ENCODE measurements around the gene ENC1. TPM values are rescaled to one million over a fixed set of nuclear protein-coding genes. Genes with fewer than 3 reads are reported as not detected.

ENC1 gene
- polyA plus RNA-seq, 1 of the 3 experiments (the other 2 are of a cell fraction), result 20.3 TPM

DNA sequence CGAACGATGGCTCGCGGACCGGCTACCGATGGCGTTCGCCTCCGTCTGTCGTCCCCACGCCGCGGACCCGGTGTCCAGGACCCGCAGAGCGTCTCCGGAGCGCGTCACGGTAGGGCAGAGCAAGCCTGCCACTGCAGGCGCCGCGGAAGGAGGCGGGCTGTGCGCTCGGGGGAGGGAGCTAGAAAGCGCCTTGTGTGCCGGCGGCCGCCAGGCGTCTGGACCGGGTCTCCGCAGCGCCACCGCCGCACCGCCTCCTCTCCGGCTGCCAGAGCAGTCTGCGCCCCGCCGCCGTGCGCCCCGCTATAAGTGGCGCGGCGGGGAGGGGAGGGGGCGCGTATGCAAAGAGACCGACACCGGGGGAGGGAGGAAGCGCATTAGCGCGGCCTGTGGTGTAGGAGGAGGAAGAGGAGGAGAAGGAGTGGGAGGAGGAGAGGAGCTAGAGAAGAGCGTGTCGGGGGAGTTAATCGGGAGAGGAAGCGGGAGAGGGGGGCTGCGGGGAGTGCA lies at the start of gene ENC1 (continued):
- TF ChIP-seq SIN3A (IDR thresholded peaks at IDR 0.05; ENCODE audit: borderline replicate concordance, low read depth, low read length) (peak; percentile 75; the same call in 1 of the 2 replicates), EP300 (IDR thresholded peaks at IDR 0.05; ENCODE audit: borderline replicate concordance in 1 of 2, low read depth in 1 of 2, low read length in 1 of 2) (peak in 1 of 2 experiments; percentile 30; a peak in 1 of 4 replicates), SMC3 (IDR thresholded peaks at IDR 0.05; ENCODE audit: low read depth, low read length) (peak; percentile 38), NRF1 (IDR thresholded peaks at IDR 0.05; ENCODE audit: low read depth, low read length) (no peak), MEF2A (IDR thresholded peaks at IDR 0.05; ENCODE audit: borderline replicate concordance, low read depth) (no peak)
- TF ChIP-seq, protein P1, sequence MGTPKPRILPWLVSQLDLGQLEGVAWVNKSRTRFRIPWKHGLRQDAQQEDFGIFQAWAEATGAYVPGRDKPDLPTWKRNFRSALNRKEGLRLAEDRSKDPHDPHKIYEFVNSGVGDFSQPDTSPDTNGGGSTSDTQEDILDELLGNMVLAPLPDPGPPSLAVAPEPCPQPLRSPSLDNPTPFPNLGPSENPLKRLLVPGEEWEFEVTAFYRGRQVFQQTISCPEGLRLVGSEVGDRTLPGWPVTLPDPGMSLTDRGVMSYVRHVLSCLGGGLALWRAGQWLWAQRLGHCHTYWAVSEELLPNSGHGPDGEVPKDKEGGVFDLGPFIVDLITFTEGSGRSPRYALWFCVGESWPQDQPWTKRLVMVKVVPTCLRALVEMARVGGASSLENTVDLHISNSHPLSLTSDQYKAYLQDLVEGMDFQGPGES (IDR thresholded peaks at IDR 0.05; ENCODE audit: low read depth, low read length), result no peak
- TF ChIP-seq, protein P2, sequence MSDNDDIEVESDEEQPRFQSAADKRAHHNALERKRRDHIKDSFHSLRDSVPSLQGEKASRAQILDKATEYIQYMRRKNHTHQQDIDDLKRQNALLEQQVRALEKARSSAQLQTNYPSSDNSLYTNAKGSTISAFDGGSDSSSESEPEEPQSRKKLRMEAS (IDR thresholded peaks at IDR 0.05; ENCODE audit: low read depth), result peak; percentile 9; the same call in 1 of the 2 replicates
- TF ChIP-seq, protein P3, sequence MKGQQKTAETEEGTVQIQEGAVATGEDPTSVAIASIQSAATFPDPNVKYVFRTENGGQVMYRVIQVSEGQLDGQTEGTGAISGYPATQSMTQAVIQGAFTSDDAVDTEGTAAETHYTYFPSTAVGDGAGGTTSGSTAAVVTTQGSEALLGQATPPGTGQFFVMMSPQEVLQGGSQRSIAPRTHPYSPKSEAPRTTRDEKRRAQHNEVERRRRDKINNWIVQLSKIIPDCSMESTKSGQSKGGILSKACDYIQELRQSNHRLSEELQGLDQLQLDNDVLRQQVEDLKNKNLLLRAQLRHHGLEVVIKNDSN (IDR thresholded peaks at IDR 0.05; ENCODE audit: borderline replicate concordance, low read depth), result no peak

DNA sequence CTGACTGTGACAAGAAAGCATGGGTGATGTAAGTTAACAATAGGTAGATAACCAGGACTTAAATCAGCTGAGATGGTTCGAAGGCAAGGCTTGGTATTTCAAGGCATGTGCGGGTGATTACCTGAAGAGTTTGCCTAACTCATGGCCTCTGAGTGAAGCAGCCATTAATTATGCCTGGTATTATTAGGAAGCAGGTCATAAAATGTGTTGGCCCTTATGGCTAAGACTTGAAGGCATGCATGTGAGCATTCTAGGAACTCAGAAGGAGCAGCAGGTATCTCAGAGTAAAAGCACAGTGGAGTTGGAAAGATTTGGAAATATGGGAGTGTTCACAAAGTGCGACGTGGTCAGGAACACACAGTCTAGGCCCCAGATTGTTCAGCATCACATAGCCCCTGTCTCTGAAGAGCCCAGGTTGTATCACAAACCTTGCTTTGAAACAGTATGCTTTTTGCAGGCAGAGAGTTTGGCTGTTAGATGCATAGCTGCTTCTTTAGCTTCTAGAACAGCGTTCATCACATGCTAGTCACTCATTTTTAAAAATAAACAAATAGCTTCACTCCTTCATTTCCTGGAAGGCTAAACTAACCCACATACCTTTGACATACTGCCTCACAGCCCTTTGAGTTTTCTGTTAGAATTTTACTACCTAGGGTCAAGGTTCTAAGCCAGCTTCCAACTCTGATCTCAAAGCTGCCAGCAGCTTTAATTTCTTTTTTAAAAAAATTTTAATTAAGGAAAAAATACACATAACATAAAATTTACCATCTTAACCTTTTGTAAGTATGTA lies 46.6 kb upstream of the ENC1 start:
- CTCF ChIA-PET, result interaction anchor here (4.1 kb wide), 1 partner anchor 14 kb away, joined by 15 read pairs; no protein-coding TSS in a partner anchor
- no peak overlapping the region for H3K9ac ChIP-seq
- no peak overlapping the region for H3K4me3 ChIP-seq (ENCODE audit: low read depth in 2 of 2, low read length in 1 of 2)
- DNase-seq, result no peak
- no peaks in the 10 kb centered on the region for H3K9me2 ChIP-seq
- no peak overlapping the region for H3K4me2 ChIP-seq
- H3F3A ChIP-seq (replicated peaks; ENCODE audit: insufficient read depth), result peaks cover 4% of the 10 kb centered on the region
- no peaks in the 10 kb centered on the region for H3K27me3 ChIP-seq (ENCODE audit: insufficient read depth)
- H4K20me1 ChIP-seq (ENCODE audit: insufficient read depth), result no peaks in the 10 kb centered on the region
- no peak overlapping the region for H3K27ac ChIP-seq (ENCODE audit: low read depth in 2 of 2, low read length in 1 of 2)
- H3K79me2 ChIP-seq (ENCODE audit: insufficient read depth), result peaks cover 18% of the 10 kb centered on the region
- POLR2A ChIA-PET, result interaction anchor here (0.6 kb wide), 1 partner anchor 550 kb away, joined by 3 read pairs; no protein-coding TSS in a partner anchor
- TF ChIP-seq RAD21 (IDR thresholded peaks at IDR 0.05; ENCODE audit: low read length) (no peak), NFIC (IDR thresholded peaks at IDR 0.05; ENCODE audit: borderline replicate concordance) (no peak), FOSL2 (IDR thresholded peaks at IDR 0.05; ENCODE audit: borderline replicate concordance, low read depth) (no peak), GABPA (IDR thresholded peaks at IDR 0.05; ENCODE audit: low read depth) (no peak), EP300 (IDR thresholded peaks at IDR 0.05; ENCODE audit: borderline replicate concordance in 1 of 2, low read depth in 1 of 2, low read length in 1 of 2) (no peak), NRF1 (IDR thresholded peaks at IDR 0.05; ENCODE audit: low read depth, low read length) (no peak), MEF2A (IDR thresholded peaks at IDR 0.05; ENCODE audit: borderline replicate concordance, low read depth) (no peak), JUND (IDR thresholded peaks at IDR 0.05) (no peak), RXRA (IDR thresholded peaks at IDR 0.05; ENCODE audit: borderline replicate concordance, low read depth) (no peak)
- TF ChIP-seq, protein P4, sequence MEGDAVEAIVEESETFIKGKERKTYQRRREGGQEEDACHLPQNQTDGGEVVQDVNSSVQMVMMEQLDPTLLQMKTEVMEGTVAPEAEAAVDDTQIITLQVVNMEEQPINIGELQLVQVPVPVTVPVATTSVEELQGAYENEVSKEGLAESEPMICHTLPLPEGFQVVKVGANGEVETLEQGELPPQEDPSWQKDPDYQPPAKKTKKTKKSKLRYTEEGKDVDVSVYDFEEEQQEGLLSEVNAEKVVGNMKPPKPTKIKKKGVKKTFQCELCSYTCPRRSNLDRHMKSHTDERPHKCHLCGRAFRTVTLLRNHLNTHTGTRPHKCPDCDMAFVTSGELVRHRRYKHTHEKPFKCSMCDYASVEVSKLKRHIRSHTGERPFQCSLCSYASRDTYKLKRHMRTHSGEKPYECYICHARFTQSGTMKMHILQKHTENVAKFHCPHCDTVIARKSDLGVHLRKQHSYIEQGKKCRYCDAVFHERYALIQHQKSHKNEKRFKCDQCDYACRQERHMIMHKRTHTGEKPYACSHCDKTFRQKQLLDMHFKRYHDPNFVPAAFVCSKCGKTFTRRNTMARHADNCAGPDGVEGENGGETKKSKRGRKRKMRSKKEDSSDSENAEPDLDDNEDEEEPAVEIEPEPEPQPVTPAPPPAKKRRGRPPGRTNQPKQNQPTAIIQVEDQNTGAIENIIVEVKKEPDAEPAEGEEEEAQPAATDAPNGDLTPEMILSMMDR (IDR thresholded peaks at IDR 0.05), result no peak
- TF ChIP-seq, protein P5, sequence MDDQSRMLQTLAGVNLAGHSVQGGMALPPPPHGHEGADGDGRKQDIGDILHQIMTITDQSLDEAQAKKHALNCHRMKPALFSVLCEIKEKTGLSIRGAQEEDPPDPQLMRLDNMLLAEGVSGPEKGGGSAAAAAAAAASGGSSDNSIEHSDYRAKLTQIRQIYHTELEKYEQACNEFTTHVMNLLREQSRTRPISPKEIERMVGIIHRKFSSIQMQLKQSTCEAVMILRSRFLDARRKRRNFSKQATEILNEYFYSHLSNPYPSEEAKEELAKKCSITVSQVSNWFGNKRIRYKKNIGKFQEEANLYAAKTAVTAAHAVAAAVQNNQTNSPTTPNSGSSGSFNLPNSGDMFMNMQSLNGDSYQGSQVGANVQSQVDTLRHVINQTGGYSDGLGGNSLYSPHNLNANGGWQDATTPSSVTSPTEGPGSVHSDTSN (IDR thresholded peaks at IDR 0.05), result no peak
- TF ChIP-seq, protein P6, sequence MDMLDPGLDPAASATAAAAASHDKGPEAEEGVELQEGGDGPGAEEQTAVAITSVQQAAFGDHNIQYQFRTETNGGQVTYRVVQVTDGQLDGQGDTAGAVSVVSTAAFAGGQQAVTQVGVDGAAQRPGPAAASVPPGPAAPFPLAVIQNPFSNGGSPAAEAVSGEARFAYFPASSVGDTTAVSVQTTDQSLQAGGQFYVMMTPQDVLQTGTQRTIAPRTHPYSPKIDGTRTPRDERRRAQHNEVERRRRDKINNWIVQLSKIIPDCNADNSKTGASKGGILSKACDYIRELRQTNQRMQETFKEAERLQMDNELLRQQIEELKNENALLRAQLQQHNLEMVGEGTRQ (IDR thresholded peaks at IDR 0.05; ENCODE audit: borderline replicate concordance, low read depth, low read length), result no peak
- TF ChIP-seq, protein P2 (IDR thresholded peaks at IDR 0.05; ENCODE audit: low read depth), result no peak
- TF ChIP-seq, protein P1 (IDR thresholded peaks at IDR 0.05; ENCODE audit: low read depth, low read length), result no peak
- 95% methylated on average over 5 of the region's 5 CpGs for WGBS (ENCODE audit: low lambda C conversion rate)
- H3K9me3 ChIP-seq, result no peaks in the 10 kb centered on the region
- H3K4me1 ChIP-seq (ENCODE audit: control insufficient read depth in 1 of 2, insufficient read depth in 2 of 2, low read depth in 1 of 2, low read length in 1 of 2), result peaks cover 0 to 14% of the 10 kb centered on the region in 2 experiments; a peak in 1 of 4 replicates
- no peak overlapping the region for H2AFZ ChIP-seq (ENCODE audit: low read depth)
- H3K36me3 ChIP-seq (replicated peaks in 1 of 2; ENCODE audit: control insufficient read depth in 1 of 2, insufficient read depth in 2 of 2, low read length in 1 of 2), result peaks cover 12 to 22% of the 10 kb centered on the region in 2 experiments
